Fibroblast of villous mesenchyme (primary cell): ENCODE data around the gene ATXN1L. TPM values are rescaled to one million over a fixed set of nuclear protein-coding genes. Genes with fewer than 3 reads are reported as not detected.
"Not testable (repeated sequence)": the region's sequence is repeated elsewhere in the genome, so short reads cannot be mapped to it uniquely, and the experiment has no call there.

Source experiments
- DNase-seq: peaks from one replicate; pipeline ENCODE4 v3.0.0-alpha.2; 2010; ENCODE audit warnings: low read depth
- H3K4me3 ChIP-seq: 2 replicates; pipeline ENCODE4 v1.5.1; 2011; ENCODE audit warnings: low read depth, mild to moderate bottlenecking, low read length
- total RNA-seq: library from RNA; depleted of rRNA; stranded (reverse); fragments of >200 nt; gene quantifications from 2 replicates; pipeline ENCODE4 v1.2.3, GENCODE V29; 2012
- TF ChIP-seq, protein P1 (sequence below): IDR thresholded peaks from 2 replicates; pipeline ENCODE4 v1.5.1; 2012; ENCODE audit warnings: low read depth, mild to moderate bottlenecking, low read length; ENCODE audit not compliant: insufficient read depth

Gene ATXN1L
- total RNA-seq, 1 donor: 15.1 TPM

DNA sequence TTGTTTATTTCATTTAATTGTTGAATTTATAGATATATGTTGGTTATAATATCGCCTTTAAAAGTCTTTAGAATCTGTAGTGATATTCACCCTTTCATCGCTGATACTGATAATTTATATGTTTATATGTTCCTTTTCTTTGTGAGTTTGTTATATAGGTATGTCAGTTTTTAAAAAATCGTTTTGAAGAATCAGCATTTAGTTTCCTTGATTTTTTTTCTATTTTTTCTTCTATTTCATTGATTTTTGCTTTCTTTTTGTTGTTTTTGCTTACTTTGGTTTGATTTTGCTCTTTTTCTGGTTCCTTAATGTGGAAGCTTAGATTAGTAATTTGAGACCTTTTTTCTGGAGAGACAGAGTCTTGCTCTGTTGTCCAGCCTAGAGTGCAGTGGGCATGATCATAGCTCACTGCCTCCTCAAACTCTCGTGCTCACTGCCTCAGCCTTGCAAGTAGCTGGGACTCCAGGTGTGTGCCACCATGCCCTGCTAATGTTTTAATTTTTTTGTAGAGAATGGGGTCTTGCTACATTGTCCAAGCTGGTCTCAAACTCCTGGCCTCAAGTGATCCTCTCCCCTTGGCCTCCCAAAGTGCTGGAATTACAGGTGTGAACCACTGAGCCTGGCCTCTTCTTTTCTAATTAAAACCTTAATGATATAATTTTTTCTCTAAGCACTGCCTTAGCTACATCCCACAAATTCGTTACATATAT lies 57.0 kb downstream of the ATXN1L start:
- no peak for DNase-seq
- TF ChIP-seq, protein P1, sequence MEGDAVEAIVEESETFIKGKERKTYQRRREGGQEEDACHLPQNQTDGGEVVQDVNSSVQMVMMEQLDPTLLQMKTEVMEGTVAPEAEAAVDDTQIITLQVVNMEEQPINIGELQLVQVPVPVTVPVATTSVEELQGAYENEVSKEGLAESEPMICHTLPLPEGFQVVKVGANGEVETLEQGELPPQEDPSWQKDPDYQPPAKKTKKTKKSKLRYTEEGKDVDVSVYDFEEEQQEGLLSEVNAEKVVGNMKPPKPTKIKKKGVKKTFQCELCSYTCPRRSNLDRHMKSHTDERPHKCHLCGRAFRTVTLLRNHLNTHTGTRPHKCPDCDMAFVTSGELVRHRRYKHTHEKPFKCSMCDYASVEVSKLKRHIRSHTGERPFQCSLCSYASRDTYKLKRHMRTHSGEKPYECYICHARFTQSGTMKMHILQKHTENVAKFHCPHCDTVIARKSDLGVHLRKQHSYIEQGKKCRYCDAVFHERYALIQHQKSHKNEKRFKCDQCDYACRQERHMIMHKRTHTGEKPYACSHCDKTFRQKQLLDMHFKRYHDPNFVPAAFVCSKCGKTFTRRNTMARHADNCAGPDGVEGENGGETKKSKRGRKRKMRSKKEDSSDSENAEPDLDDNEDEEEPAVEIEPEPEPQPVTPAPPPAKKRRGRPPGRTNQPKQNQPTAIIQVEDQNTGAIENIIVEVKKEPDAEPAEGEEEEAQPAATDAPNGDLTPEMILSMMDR: no peak
- no peak overlapping the region for H3K4me3 ChIP-seq

DNA sequence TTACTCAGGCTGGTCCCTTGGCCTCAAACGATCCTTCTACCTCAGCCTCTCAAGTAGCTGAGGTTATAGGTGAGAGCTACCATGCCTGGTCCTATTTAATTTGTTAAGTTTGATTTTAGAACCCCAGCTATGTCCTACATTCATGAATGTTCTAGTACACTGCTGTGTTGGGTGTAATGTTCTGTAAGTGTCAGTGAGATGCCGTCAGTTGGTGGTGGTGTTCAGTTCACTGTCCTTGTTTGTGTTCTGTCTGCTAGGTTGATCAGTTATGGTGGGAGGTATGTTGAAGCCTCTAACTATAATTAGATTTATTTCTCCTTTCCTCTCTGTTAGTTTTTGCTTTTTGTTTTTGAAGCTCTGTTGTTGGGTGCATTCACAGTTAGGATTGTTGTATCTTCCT lies 57.8 kb downstream of the ATXN1L start:
- no peak for DNase-seq
- TF ChIP-seq, protein P1: no peak
- H3K4me3 ChIP-seq: no peak overlapping the region

DNA sequence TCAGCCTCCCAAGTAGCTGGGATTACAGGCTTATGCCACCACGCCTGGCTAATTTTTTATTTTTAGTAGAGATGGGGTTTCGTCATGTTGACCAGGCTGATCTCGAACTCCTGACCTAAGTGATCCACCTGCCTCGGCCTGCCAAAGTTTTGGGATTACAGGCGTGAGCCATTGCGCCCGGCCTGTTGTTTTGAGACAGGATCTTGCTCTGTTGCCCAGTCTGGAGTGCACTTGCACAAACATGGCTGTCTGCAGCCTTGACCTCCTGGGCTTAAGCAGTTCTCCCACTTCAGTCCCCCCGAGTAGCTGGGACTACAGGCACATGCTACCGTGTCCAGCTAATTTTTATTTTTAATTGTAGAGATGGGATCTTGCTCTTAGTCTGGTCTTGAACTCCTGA lies 58.5 kb downstream of the ATXN1L start:
- TF ChIP-seq, protein P1: no peak
- H3K4me3 ChIP-seq: no peak overlapping the region
- DNase-seq: no peak

GRCh38 chr16:71905765-71906164 lies 60.0 kb downstream of the ATXN1L start:
- H3K4me3 ChIP-seq, DNase-seq: not testable (repeated sequence)

Other genes starting within 250 kb of the ATXN1L start
- under 0.01 TPM in 1 of 2 replicates, not detected in the other for gene MARVELD3, start 219.8 kb upstream of the ATXN1L start, total RNA-seq
- gene PHLPP2, start 121.3 kb upstream of the ATXN1L start, total RNA-seq: 13.2 and 17.3 TPM in 2 replicates
- 82.5 and 117 TPM in 2 replicates for gene AP1G1, start 37.1 kb upstream of the ATXN1L start, total RNA-seq
- 3.9 and 7.7 TPM in 2 replicates for gene ZNF821, start 38.2 kb downstream of the ATXN1L start, total RNA-seq
- gene IST1, start 49.6 kb downstream of the ATXN1L start, total RNA-seq: 146 and 206 TPM in 2 replicates
- not detected in 2 replicates for gene PKD1L3, start 154.4 kb downstream of the ATXN1L start, total RNA-seq
- 3.5 TPM in 2 replicates for gene DHODH, start 162.8 kb downstream of the ATXN1L start, total RNA-seq
- gene HP, start 208.5 kb downstream of the ATXN1L start, total RNA-seq: not detected in 2 replicates
- not detected in 2 replicates for gene HPR, start 217.2 kb downstream of the ATXN1L start, total RNA-seq
- gene TXNL4B, start 247.6 kb downstream of the ATXN1L start, total RNA-seq: 5.2 and 8.6 TPM in 2 replicates
- gene DHX38, start 247.9 kb downstream of the ATXN1L start, total RNA-seq: 59.6 and 59.9 TPM in 2 replicates